Stimulated activated CD4-positive, alpha-beta T cell treated with anti-CD3 and anti-CD28 coated beads, Interleukin-15, amount 100 ng/mL, for 48 hours (primary cell): ENCODE results near the gene EPHA8.

Experiments
- DNase-seq, 2 donors: peaks; one replicate each; pipeline ENCODE4 v3.0.0-alpha.2; 2020; ENCODE audit warnings: low read depth in 2 of 2

The EPHA8 gene

DNA sequence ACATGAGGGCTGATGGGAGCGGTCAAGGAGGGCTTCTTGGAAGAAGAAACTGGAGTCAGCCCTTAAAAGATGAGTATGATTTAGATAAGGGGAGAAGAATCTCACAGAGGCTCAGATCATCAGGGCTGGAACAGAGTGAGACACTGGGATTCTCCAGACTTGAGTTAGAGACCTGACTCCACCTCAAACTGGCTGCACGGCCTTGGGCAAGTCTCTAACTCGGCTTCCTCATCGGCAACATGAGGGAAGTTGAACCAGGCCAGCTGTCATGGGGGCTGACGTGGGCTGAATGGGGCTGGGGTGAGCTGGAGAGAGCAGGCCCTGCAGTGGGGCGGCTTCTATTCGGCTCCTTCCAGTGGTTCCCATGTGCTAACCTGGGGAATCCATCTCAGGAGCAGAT is 82.6 kb downstream of the EPHA8 start:
- DNase-seq, result no peak

DNA sequence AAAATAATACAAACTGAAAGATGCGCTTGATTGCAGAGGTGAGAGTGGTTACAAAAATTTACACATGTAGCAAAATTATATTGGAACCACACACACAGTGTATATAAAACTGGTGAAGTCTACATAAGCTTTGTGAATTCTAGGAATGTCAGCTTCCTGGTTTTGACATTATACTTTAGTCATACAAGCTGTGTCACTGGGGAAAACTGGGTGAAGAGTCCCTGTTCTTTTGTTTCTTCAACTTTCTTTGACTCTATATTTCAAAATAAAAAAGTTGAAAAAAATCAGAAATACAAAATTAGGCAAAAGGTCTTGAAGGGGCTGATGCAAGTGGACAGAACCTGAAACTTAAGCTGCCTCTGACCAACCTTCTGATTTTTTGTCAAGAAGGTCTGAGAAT is 83.1 kb downstream of the EPHA8 start:
- DNase-seq, result no peak

DNA sequence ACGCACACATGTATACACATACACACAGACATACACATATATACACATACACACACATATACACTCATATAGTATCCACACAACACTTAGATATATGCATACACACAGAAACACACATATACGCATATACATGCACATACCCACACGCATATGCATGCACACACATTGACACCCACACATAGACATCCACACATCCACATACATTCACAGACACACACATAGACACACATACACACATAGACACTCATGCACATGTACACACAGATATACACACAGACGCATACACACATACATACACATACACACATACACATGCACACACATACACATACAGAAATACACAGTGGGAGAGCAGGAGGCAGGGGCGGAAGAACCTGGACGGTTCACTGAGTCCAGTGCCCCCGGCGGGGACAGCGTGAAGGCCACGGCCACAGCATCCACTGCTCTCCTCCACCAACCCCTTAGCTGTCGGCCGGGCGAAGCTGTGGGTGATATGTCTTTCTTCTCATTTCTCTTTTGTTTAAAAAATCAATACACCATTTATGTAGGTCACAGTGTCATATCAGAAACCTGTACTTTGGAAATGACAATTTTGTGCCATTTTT is 86.9 kb downstream of the EPHA8 start:
- DNase-seq, result no peak

DNA sequence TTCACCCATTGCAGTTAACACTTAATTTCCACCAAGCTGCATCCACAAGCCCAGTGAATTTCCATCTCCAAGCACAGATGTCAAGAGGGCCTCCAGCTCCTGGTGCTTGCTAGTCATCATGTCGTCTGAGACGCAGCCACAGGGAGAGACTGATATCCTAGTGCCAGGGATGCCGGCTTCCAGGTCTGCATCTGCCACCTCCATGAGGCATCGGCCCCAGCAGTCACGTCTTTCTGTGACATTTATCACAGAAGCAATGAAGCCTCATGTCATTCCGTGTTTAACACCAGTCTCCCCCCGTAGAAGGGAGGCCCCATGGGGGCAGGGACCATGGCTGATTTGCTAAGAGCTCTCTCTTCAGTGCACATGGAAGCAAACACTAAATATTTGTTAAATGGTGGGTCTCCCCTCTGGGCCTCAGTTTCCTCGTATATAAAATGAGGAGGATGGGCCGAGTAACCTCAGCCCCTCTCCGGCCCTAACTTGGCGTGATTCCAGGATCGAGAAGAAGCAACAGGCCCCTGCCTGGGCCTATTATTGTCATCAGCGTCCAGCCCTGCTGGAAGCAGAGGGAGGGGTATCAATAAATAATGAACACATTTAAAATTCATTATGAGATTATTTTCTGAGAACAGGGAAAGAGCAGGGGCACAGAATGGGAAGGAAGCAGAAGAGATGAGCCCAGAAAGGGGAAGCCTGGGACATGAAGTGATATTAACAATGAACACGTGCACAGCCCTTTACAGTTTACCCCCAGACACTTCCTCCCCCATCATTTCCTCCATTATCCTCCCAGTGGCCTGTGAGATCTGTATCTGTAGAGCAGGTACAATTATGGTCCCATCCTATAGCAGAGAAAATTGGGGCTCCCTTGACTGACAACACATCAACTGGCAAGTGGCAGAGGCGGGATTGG is 88.9 kb downstream of the EPHA8 start:
- DNase-seq, result no peak

DNA sequence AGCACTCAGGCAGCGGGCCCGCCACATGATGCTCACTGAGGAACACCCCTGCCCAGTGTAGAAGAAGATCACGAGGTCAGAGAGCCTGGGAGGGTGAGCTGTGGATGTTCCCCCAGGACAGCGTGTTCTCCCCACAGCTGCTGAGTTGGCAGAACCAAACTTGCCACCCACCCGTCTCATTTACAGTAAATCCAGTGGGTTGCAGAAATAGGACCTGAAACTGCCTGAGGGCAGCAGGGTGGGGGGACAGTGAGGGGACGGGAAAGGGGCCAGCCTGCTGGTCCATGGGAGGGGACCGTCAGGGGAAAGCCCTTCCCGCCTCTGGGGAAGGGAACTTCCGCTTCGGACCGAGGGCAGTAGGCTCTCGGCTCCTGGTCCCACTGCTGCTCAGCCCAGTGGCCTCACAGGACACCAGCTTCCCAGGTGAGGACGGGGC is 89.6 kb downstream of the EPHA8 start, which contains the start of gene C1QB:
Gene C1QB (plus strand): TSS at position 356 of the 436 bp plus-strand sequence. CDS start 6,227 bp downstream, outside the sequence.
- DNase-seq, result no peak
